ENCODE data around the gene POLD3. TPM values are rescaled to one million over a fixed set of nuclear protein-coding genes. Genes with fewer than 3 reads are reported as not detected.

The POLD3 gene
- total and polyA plus RNA-seq, 2 of the 8 experiments (the other 6 are each of a cell fraction or from before 2014, with no cell fraction given) = 18.1 to 29.3 TPM

GRCh38 chr11:74685905-74686304, 93.5 kb downstream of the POLD3 start:
- Histone ChIP-seq H3K23ac (ENCODE audit: insufficient read length) (no peak overlapping the region), H3K56ac (replicated peaks; ENCODE audit: insufficient read length, low read depth, low read length) (no peak overlapping the region), H2BK20ac (ENCODE audit: low read length) (no peak overlapping the region), H3K4ac (replicated peaks; ENCODE audit: insufficient read length, low read depth, low read length) (no peak overlapping the region), H3K14ac (ENCODE audit: insufficient read length) (no peak overlapping the region), H3K4me1 (replicated peaks in 1 of 4; ENCODE audit: control insufficient read depth in 3 of 4, insufficient read depth in 4 of 4, low read length in 3 of 4) (peaks cover 5 to 8% (median 7%) of the 10 kb centered on the region in 4 experiments; a peak in 6 of 7 replicates), H2BK120ac (replicated peaks; ENCODE audit: low read depth, low read length) (no peak overlapping the region), H3K4me3 (ENCODE audit: extremely low read depth in 1 of 4, insufficient read depth in 2 of 4, low read depth in 3 of 4, low read length in 4 of 4) (no peak overlapping the region), H2AK5ac (ENCODE audit: low read depth, low read length) (no peak overlapping the region), H4K91ac (replicated peaks; ENCODE audit: insufficient read length, low read length) (no peak overlapping the region), H3K9me3 (ENCODE audit: insufficient read depth in 2 of 2, low read depth in 1 of 2, low read length in 1 of 2) (no peaks in the 10 kb centered on the region), H3K79me1 (ENCODE audit: low read depth, low read length) (no peaks in the 10 kb centered on the region), H3K79me2 (ENCODE audit: control insufficient read depth in 1 of 2, insufficient read depth in 2 of 2, low read length in 2 of 2) (no peaks in the 10 kb centered on the region), H2AFZ (ENCODE audit: low read length) (no peak overlapping the region), H4K5ac (ENCODE audit: insufficient read length, low read depth, low read length) (no peak overlapping the region), H3K27ac (ENCODE audit: low read depth, low read length) (no peak overlapping the region), H3K4me2 (ENCODE audit: insufficient read depth in 1 of 2, low read depth in 2 of 2, low read length in 2 of 2) (no peak overlapping the region), H4K20me1 (replicated peaks in 1 of 2; ENCODE audit: control insufficient read depth in 1 of 2, insufficient read depth in 2 of 2, low read length in 2 of 2) (no peaks in the 10 kb centered on the region), H3K18ac (ENCODE audit: extremely low read depth, low read length) (no peak overlapping the region), H2BK12ac (ENCODE audit: low read depth, low read length) (no peak overlapping the region), H3K9ac (replicated peaks in 1 of 4; ENCODE audit: extremely low read depth in 1 of 4, low read depth in 3 of 4, low read length in 3 of 4) (no peak overlapping the region), H4K8ac (ENCODE audit: extremely low read depth, insufficient read depth, low read length) (no peak overlapping the region), H3K23me2 (ENCODE audit: low read depth, low read length) (no peaks in the 10 kb centered on the region), H2BK5ac (ENCODE audit: low read depth, low read length) (no peak overlapping the region), H3K36me3 (ENCODE audit: control insufficient read depth in 2 of 4, insufficient read depth in 4 of 4, low read length in 3 of 4) (no peaks in the 10 kb centered on the region), H2BK15ac (ENCODE audit: low read length) (no peak overlapping the region), H3K27me3 (replicated peaks in 1 of 4; ENCODE audit: control insufficient read depth in 3 of 4, extremely low read depth in 1 of 4, insufficient read depth in 3 of 4, low read length in 3 of 4) (peaks cover 0 to 12% (median 7%) of the 10 kb centered on the region in 4 experiments; a peak in 5 of 7 replicates)
- ChIA-PET POLR2A (ENCODE audit: partially characterized antibody) (interaction anchor here (1.6 kb wide), 1 partner anchor 10 kb away, joined by 4 read pairs; no protein-coding TSS in a partner anchor), CTCF (ENCODE audit: partially characterized antibody) (interaction anchor here (0.9 to 10.2 kb wide), 6 partner anchors 8 to 40 kb away, joined by 3 to 72 read pairs (median 10); no protein-coding TSS in a partner anchor)
- 92% methylated on average over 3 of the region's 3 CpGs; no CpG with 5 or more reads in 1 of the 2 experiments for WGBS, 2 experiments (ENCODE audit: extremely low coverage in 1 of 2, insufficient coverage in 1 of 2, insufficient read length in 1 of 2, insufficient replicate concordance in 2 of 2, low coverage in 1 of 2, low lambda C conversion rate in 2 of 2, missing lambda C conversion rate in 1 of 2)
- DNase-seq (ENCODE audit: low read depth in 1 of 2, low spot score in 2 of 2) (no peak), FAIRE-seq (no peak)
- TF ChIP-seq EP300 (IDR thresholded peaks at IDR 0.05; ENCODE audit: borderline replicate concordance in 1 of 2, low read depth in 2 of 2, low read length in 2 of 2) (no peak), CEBPB (IDR thresholded peaks at IDR 0.05; ENCODE audit: low read depth, low read length) (no peak), CBX5 (IDR thresholded peaks at IDR 0.05; ENCODE audit: low read depth, low read length) (no peak)
